ENCODE measurements around the gene AKNA.

The AKNA gene

GRCh38 chr9:114312513-114312875 is 75.3 kb downstream of the AKNA start:
- no peaks in the 10 kb centered on the region for H3K9me3 ChIP-seq (ENCODE audit: severe bottlenecking)
- no peaks in the 10 kb centered on the region for H3K4me1 ChIP-seq (ENCODE audit: insufficient read depth, poor library complexity, severe bottlenecking)
- H3K27me3 ChIP-seq (ENCODE audit: insufficient read depth, poor library complexity, severe bottlenecking): no peaks in the 10 kb centered on the region
- H3K36me3 ChIP-seq (ENCODE audit: low read depth): 0 out of 2 replicates have a peak, but pooled peaks cover 3% of the 10 kb centered on the region
- DNase-seq (ENCODE audit: low spot score) (peak; percentile 7), ATAC-seq (ENCODE audit: low read depth) (peak; percentile 11; the same call in 1 of the 3 replicates)
- no peak overlapping the region for H3K4me3 ChIP-seq (ENCODE audit: severe bottlenecking)
- TF ChIP-seq CTCF (IDR thresholded peaks at IDR 0.05; ENCODE audit: poor library complexity, severe bottlenecking): no peak
- H3K27ac ChIP-seq (ENCODE audit: poor library complexity, severe bottlenecking): no peak overlapping the region

- Histone ChIP-seq H3K4me1 (ENCODE audit: insufficient read depth, poor library complexity, severe bottlenecking) (no peaks in the 10 kb centered on the region), H3K27ac (ENCODE audit: poor library complexity, severe bottlenecking) (no peak overlapping the region), H3K36me3 (ENCODE audit: low read depth) (0 out of 2 replicates have a peak, but pooled peaks cover 3% of the 10 kb centered on the region), H3K27me3 (ENCODE audit: insufficient read depth, poor library complexity, severe bottlenecking) (no peaks in the 10 kb centered on the region), H3K9me3 (ENCODE audit: severe bottlenecking) (no peaks in the 10 kb centered on the region), H3K4me3 (ENCODE audit: severe bottlenecking) (no peak overlapping the region)
- ATAC-seq (ENCODE audit: low read depth) (no peak), DNase-seq (ENCODE audit: low spot score) (peak; percentile 37)
- TF ChIP-seq CTCF (IDR thresholded peaks at IDR 0.05; ENCODE audit: poor library complexity, severe bottlenecking): no peak
Measured at GRCh38 chr9:114311571-114312512, 75.9 kb downstream of the AKNA start.

GRCh38 chr9:114310471-114311450 is 77.0 kb downstream of the AKNA start:
- DNase-seq (ENCODE audit: low spot score) (peak; percentile 20), ATAC-seq (ENCODE audit: low read depth) (no peak)
- no peak for TF ChIP-seq CTCF (IDR thresholded peaks at IDR 0.05; ENCODE audit: poor library complexity, severe bottlenecking)
- Histone ChIP-seq H3K27me3 (ENCODE audit: insufficient read depth, poor library complexity, severe bottlenecking) (no peaks in the 10 kb centered on the region), H3K4me1 (ENCODE audit: insufficient read depth, poor library complexity, severe bottlenecking) (no peaks in the 10 kb centered on the region), H3K27ac (ENCODE audit: poor library complexity, severe bottlenecking) (no peak overlapping the region), H3K36me3 (ENCODE audit: low read depth) (0 out of 2 replicates have a peak, but pooled peaks cover 3% of the 10 kb centered on the region), H3K4me3 (ENCODE audit: severe bottlenecking) (no peak overlapping the region), H3K9me3 (ENCODE audit: severe bottlenecking) (no peaks in the 10 kb centered on the region)

GRCh38 chr9:114309096-114309495 is 78.7 kb downstream of the AKNA start:
- no peak for TF ChIP-seq CTCF (IDR thresholded peaks at IDR 0.05; ENCODE audit: poor library complexity, severe bottlenecking)
- peak; percentile 30 for DNase-seq (ENCODE audit: low spot score)

More at GRCh38 chr9:114309096-114309495, 78.7 kb downstream of the AKNA start:
- ATAC-seq (ENCODE audit: low read depth): no peak
- H3K4me3 ChIP-seq (ENCODE audit: severe bottlenecking): no peak overlapping the region
- H3K36me3 ChIP-seq (ENCODE audit: low read depth): 0 out of 2 replicates have a peak, but pooled peaks cover 7% of the 10 kb centered on the region
- no peaks in the 10 kb centered on the region for H3K9me3 ChIP-seq (ENCODE audit: severe bottlenecking)
- no peak overlapping the region for H3K27ac ChIP-seq (ENCODE audit: poor library complexity, severe bottlenecking)
- no peaks in the 10 kb centered on the region for H3K4me1 ChIP-seq (ENCODE audit: insufficient read depth, poor library complexity, severe bottlenecking)
- H3K27me3 ChIP-seq (ENCODE audit: insufficient read depth, poor library complexity, severe bottlenecking): no peaks in the 10 kb centered on the region
